ENCODE measurements around the gene TNNT2. TPM values are rescaled to one million over a fixed set of nuclear protein-coding genes. Genes with fewer than 3 reads are reported as not detected.

Gene TNNT2
- total RNA-seq, 2 donors from 2014 or later, result not detected

GRCh38 chr1:201349092-201349491 lies 28.4 kb downstream of the TNNT2 start:
- ATAC-seq (replicated peaks), result no peak
- Mint-ChIP-seq H3K4me1 (no peaks in the 10 kb centered on the region), H3K27me3 (peaks cover 22% of the 10 kb centered on the region), H3K9me3 (no peaks in the 10 kb centered on the region), H3K4me3 (no peak overlapping the region), H3K27ac (no peak overlapping the region), H3K36me3 (ENCODE audit: low read depth) (no peaks in the 10 kb centered on the region)

- H3K4me1 Mint-ChIP-seq, result no peaks in the 10 kb centered on the region
- peaks cover 18% of the 10 kb centered on the region for H3K27me3 Mint-ChIP-seq
- H3K36me3 Mint-ChIP-seq (ENCODE audit: low read depth), result no peaks in the 10 kb centered on the region
- H3K27ac Mint-ChIP-seq, result no peak overlapping the region
- no peak overlapping the region for H3K4me3 Mint-ChIP-seq
- no peaks in the 10 kb centered on the region for H3K9me3 Mint-ChIP-seq
- ATAC-seq (replicated peaks), result peak; percentile 50
These were observed 29.3 kb downstream of the TNNT2 start for GRCh38 chr1:201348211-201348566.

GRCh38 chr1:201347498-201348210 lies 29.8 kb downstream of the TNNT2 start:
- Mint-ChIP-seq H3K27ac (no peak overlapping the region), H3K36me3 (ENCODE audit: low read depth) (no peaks in the 10 kb centered on the region), H3K9me3 (no peaks in the 10 kb centered on the region), H3K27me3 (peaks cover 18% of the 10 kb centered on the region), H3K4me3 (no peak overlapping the region), H3K4me1 (no peaks in the 10 kb centered on the region)
- no peak for ATAC-seq (replicated peaks)

- H3K4me1 Mint-ChIP-seq, result no peaks in the 10 kb centered on the region
- peaks cover 18% of the 10 kb centered on the region for H3K27me3 Mint-ChIP-seq
- no peak overlapping the region for H3K4me3 Mint-ChIP-seq
- no peaks in the 10 kb centered on the region for H3K9me3 Mint-ChIP-seq
- no peak overlapping the region for H3K27ac Mint-ChIP-seq
- no peak for ATAC-seq (replicated peaks)
- H3K36me3 Mint-ChIP-seq (ENCODE audit: low read depth), result no peaks in the 10 kb centered on the region
These were observed 30.5 kb downstream of the TNNT2 start for GRCh38 chr1:201346987-201347386.

- no peaks in the 10 kb centered on the region for H3K36me3 Mint-ChIP-seq (ENCODE audit: low read depth)
- no peak overlapping the region for H3K4me3 Mint-ChIP-seq
- H3K4me1 Mint-ChIP-seq, result no peaks in the 10 kb centered on the region
- no peak for ATAC-seq (replicated peaks)
- H3K27me3 Mint-ChIP-seq, result peaks cover 16% of the 10 kb centered on the region
- no peak overlapping the region for H3K27ac Mint-ChIP-seq
- no peaks in the 10 kb centered on the region for H3K9me3 Mint-ChIP-seq
These were observed 31.0 kb downstream of the TNNT2 start for GRCh38 chr1:201346337-201346939.

GRCh38 chr1:201345081-201345355 lies 32.5 kb downstream of the TNNT2 start:
- Mint-ChIP-seq H3K27me3 (peaks cover 15% of the 10 kb centered on the region), H3K36me3 (ENCODE audit: low read depth) (no peaks in the 10 kb centered on the region), H3K9me3 (no peaks in the 10 kb centered on the region), H3K27ac (no peak overlapping the region), H3K4me1 (no peaks in the 10 kb centered on the region), H3K4me3 (no peak overlapping the region)
- no peak for ATAC-seq (replicated peaks)

GRCh38 chr1:201344206-201345080 lies 33.0 kb downstream of the TNNT2 start:
- Mint-ChIP-seq H3K9me3 (no peaks in the 10 kb centered on the region), H3K4me3 (no peak overlapping the region), H3K27ac (no peak overlapping the region), H3K4me1 (no peaks in the 10 kb centered on the region), H3K36me3 (ENCODE audit: low read depth) (no peaks in the 10 kb centered on the region), H3K27me3 (peaks cover 13% of the 10 kb centered on the region)
- ATAC-seq (replicated peaks), result no peak

- no peak for ATAC-seq (replicated peaks)
- no peak overlapping the region for H3K27ac Mint-ChIP-seq
These were observed 36.1 kb downstream of the TNNT2 start for GRCh38 chr1:201341377-201341776.

GRCh38 chr1:201336711-201337450 lies 40.6 kb downstream of the TNNT2 start:
- H3K27ac Mint-ChIP-seq, result no peak overlapping the region
- no peak for ATAC-seq (replicated peaks)
- no peaks in the 10 kb centered on the region for H3K9me3 Mint-ChIP-seq
- H3K4me3 Mint-ChIP-seq, result no peak overlapping the region
- no peaks in the 10 kb centered on the region for H3K4me1 Mint-ChIP-seq
- H3K36me3 Mint-ChIP-seq (ENCODE audit: low read depth), result no peaks in the 10 kb centered on the region
- peaks cover 6% of the 10 kb centered on the region for H3K27me3 Mint-ChIP-seq

More at GRCh38 chr1:201341377-201341776, 36.1 kb downstream of the TNNT2 start:
- H3K9me3 Mint-ChIP-seq, result no peaks in the 10 kb centered on the region
- H3K27me3 Mint-ChIP-seq, result peaks cover 6% of the 10 kb centered on the region
- no peak overlapping the region for H3K4me3 Mint-ChIP-seq
- H3K36me3 Mint-ChIP-seq (ENCODE audit: low read depth), result no peaks in the 10 kb centered on the region
- no peaks in the 10 kb centered on the region for H3K4me1 Mint-ChIP-seq

GRCh38 chr1:201335901-201336300 lies 41.6 kb downstream of the TNNT2 start:
- H3K9me3 Mint-ChIP-seq, result no peaks in the 10 kb centered on the region
- H3K36me3 Mint-ChIP-seq (ENCODE audit: low read depth), result no peaks in the 10 kb centered on the region
- H3K27ac Mint-ChIP-seq, result no peak overlapping the region
- no peak for ATAC-seq (replicated peaks)
- no peaks in the 10 kb centered on the region for H3K27me3 Mint-ChIP-seq
- H3K4me3 Mint-ChIP-seq, result no peak overlapping the region
- no peaks in the 10 kb centered on the region for H3K4me1 Mint-ChIP-seq

GRCh38 chr1:201335174-201335870 lies 42.2 kb downstream of the TNNT2 start:
- no peak for ATAC-seq (replicated peaks)
- H3K4me3 Mint-ChIP-seq, result no peak overlapping the region
- no peaks in the 10 kb centered on the region for H3K27me3 Mint-ChIP-seq
- H3K4me1 Mint-ChIP-seq, result no peaks in the 10 kb centered on the region
- H3K9me3 Mint-ChIP-seq, result no peaks in the 10 kb centered on the region
- no peak overlapping the region for H3K27ac Mint-ChIP-seq
- no peaks in the 10 kb centered on the region for H3K36me3 Mint-ChIP-seq (ENCODE audit: low read depth)

GRCh38 chr1:201334325-201335173 lies 42.9 kb downstream of the TNNT2 start:
- no peak overlapping the region for H3K27ac Mint-ChIP-seq
- H3K36me3 Mint-ChIP-seq (ENCODE audit: low read depth), result no peaks in the 10 kb centered on the region
- ATAC-seq (replicated peaks), result no peak
- H3K9me3 Mint-ChIP-seq, result no peaks in the 10 kb centered on the region
- no peaks in the 10 kb centered on the region for H3K27me3 Mint-ChIP-seq
- no peaks in the 10 kb centered on the region for H3K4me1 Mint-ChIP-seq
- no peak overlapping the region for H3K4me3 Mint-ChIP-seq

- Mint-ChIP-seq H3K27me3 (no peaks in the 10 kb centered on the region), H3K27ac (no peak overlapping the region), H3K4me3 (no peak overlapping the region), H3K4me1 (no peaks in the 10 kb centered on the region), H3K9me3 (no peaks in the 10 kb centered on the region), H3K36me3 (ENCODE audit: low read depth) (no peaks in the 10 kb centered on the region)
- no peak for ATAC-seq (replicated peaks)
These were observed 44.7 kb downstream of the TNNT2 start for GRCh38 chr1:201332616-201333335.
